ENCODE data around the gene KCNK10. TPM values are rescaled to one million over a fixed set of nuclear protein-coding genes. Genes with fewer than 3 reads are reported as not detected.

The KCNK10 gene
- total RNA-seq, 1 donor from 2014 or later, result 0.60 TPM

GRCh38 chr14:88185843-88186242 lies 137.2 kb downstream of the KCNK10 start:
- no peak for DNase-seq (ENCODE audit: low spot score)

- DNase-seq (ENCODE audit: low spot score), result no peak
Observed at GRCh38 chr14:88184956-88185355, 138.1 kb downstream of the KCNK10 start.

GRCh38 chr14:88181072-88181471 lies 142.0 kb downstream of the KCNK10 start:
- DNase-seq (ENCODE audit: low spot score), result no peak

- DNase-seq (ENCODE audit: low spot score), result no peak
Observed at GRCh38 chr14:88179716-88180115, 143.4 kb downstream of the KCNK10 start.

GRCh38 chr14:88170333-88170732 lies 152.7 kb downstream of the KCNK10 start:
- DNase-seq (ENCODE audit: low spot score), result no peak

GRCh38 chr14:88168498-88169165 lies 154.4 kb downstream of the KCNK10 start:
- peak; percentile 57 for DNase-seq (ENCODE audit: low spot score)

GRCh38 chr14:88168025-88168424 lies 155.0 kb downstream of the KCNK10 start:
- no peak for DNase-seq (ENCODE audit: low spot score)

- no peak for DNase-seq (ENCODE audit: low spot score)
Observed at GRCh38 chr14:88166616-88167015, 156.5 kb downstream of the KCNK10 start.

- no peak for DNase-seq (ENCODE audit: low spot score)
Observed at GRCh38 chr14:88164906-88165534, 158.0 kb downstream of the KCNK10 start.

- no peak for DNase-seq (ENCODE audit: low spot score)
Observed at GRCh38 chr14:88163731-88164255, 159.3 kb downstream of the KCNK10 start.

GRCh38 chr14:88156127-88156526 lies 166.9 kb downstream of the KCNK10 start:
- no peak for DNase-seq (ENCODE audit: low spot score)

GRCh38 chr14:88154926-88155325 lies 168.1 kb downstream of the KCNK10 start:
- no peak for DNase-seq (ENCODE audit: low spot score)

- no peak for DNase-seq (ENCODE audit: low spot score)
Observed at GRCh38 chr14:88154321-88154720, 168.7 kb downstream of the KCNK10 start.

GRCh38 chr14:88146881-88147649 lies 176.0 kb downstream of the KCNK10 start:
- no peak for DNase-seq (ENCODE audit: low spot score)

- DNase-seq (ENCODE audit: low spot score), result no peak
Observed at GRCh38 chr14:88143810-88144209, 179.3 kb downstream of the KCNK10 start.

- DNase-seq (ENCODE audit: low spot score), result no peak
Observed at GRCh38 chr14:88142997-88143396, 180.1 kb downstream of the KCNK10 start.

- DNase-seq (ENCODE audit: low spot score), result no peak
Observed at GRCh38 chr14:88140874-88141273, 182.2 kb downstream of the KCNK10 start.

- DNase-seq (ENCODE audit: low spot score), result no peak
Observed at GRCh38 chr14:88137327-88137726, 185.7 kb downstream of the KCNK10 start.

Data from mucosa of gallbladder (tissue), 1 donor.